Activated T-helper 1 cell treated with anti-CD3 and anti-CD28 coated beads, Interleukin-2, amount 50 U/mL, for 16 hours (primary cell): ENCODE results near the gene TMEM219.
A peak's percentile ranks its signal among the peaks of the same experiment; 100 is the strongest.

Source experiments
- DNase-seq, 2 donors: peaks; one replicate each; pipeline ENCODE4 v3.0.0-alpha.2; 2020; ENCODE audit warnings: low read depth in 1 of 2, low spot score in 1 of 2

The TMEM219 gene

GRCh38 chr16:29994600-29995323, 32.9 kb downstream of the TMEM219 start:
- DNase-seq: peak in 1 of 2 donors; percentile 54

- DNase-seq: peak; percentile 69 to 79
Observed at GRCh38 chr16:29995324-29995910, 33.5 kb downstream of the TMEM219 start, which contains the start of gene HIRIP3. Gene HIRIP3 (minus strand): TSS chr16:29995617. CDS start chr16:29995605, 12 bp downstream.

- peak; percentile 99 for DNase-seq
Observed at GRCh38 chr16:29995911-29996765, 34.3 kb downstream of the TMEM219 start, which contains the start of gene INO80E. Gene INO80E (plus strand): TSS chr16:29996241. CDS start chr16:29996311, 70 bp downstream.

GRCh38 chr16:29996766-29997250, 34.9 kb downstream of the TMEM219 start:
- no peak for DNase-seq

DNA sequence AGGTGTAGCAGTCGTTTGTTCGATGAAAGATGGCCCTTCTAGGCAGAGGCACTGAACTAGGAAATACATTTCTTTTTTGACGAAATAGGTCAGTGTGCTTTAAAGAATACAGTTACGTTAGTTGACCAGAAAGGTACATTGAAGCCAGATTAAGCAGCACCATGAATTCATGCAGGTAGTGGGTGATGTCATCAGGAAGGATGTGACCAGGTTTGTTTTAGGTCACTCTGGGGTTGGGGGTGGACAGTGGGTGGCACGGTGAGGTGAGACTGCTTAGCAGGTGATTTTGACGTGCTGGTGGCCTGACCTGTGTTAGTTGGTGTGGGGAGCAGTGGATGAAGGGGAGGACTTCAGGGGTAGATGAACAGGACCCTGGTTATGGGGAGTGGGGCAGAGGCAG, 37.7 kb downstream of the TMEM219 start:
- no peak for DNase-seq

GRCh38 chr16:30000735-30001631, 39.1 kb downstream of the TMEM219 start:
- no peak for DNase-seq

GRCh38 chr16:30002614-30003346, 40.9 kb downstream of the TMEM219 start:
- DNase-seq: no peak

DNA sequence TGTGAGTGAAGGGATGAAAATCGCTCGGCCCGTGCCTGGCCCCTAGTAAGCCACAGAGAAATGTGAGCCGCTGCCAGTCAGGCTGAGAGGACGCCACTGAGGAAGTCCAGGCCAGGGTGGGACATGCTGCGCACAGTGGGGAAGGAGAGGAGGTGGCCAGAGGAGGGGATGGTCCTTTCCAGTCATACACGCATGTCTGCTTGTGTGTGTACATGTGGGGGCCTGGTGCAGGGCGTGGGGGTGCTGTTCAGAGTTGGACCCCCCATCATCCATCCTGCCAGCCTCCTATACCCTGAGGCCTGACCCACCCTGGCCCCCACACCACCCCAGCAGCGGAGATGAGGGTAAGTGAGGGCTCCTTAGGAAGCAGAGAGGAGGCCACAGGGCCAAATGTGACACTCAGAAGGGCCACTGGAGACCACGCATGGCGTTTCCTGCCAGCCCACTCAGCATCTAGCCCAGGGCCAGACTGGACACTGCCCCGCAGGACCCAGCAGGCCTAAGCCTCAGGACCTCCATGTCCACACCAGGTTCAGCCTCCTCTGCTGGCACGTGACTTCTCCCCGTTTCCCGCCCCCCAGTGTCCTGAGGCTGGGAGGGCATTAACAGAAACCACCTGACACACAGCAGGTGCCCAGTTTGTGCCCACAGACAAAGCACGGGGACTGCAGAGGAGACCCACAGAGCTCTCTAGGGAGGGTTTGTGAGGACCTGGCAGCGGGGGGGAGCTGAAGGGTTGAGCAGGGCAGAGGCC, 42.0 kb downstream of the TMEM219 start:
- DNase-seq: no peak

- no peak for DNase-seq
Observed at GRCh38 chr16:30004424-30004776, 42.5 kb downstream of the TMEM219 start.

DNA sequence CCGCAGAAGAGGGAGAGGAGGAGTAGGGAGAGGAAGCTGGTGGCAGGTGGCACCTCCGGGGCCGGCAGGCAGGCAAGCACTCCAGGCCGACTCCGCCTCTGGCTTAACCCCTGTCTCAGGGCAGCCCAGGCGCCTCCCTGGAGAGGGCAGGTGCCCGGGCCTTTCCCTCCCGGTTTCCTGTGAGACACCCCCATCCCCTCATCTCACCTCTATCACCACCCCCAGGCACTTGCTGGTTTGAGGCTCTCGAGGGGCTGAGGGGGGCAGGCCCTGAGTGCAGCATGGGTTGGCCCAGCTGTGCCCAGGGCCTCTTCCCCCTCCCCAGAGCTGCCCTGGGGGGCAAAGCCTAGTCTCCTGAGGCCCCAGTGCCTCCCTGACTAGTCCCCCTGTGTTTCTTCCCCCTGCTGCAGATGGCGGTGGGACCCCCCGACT, 42.9 kb downstream of the TMEM219 start:
- DNase-seq: no peak

GRCh38 chr16:30005341-30006094, 43.6 kb downstream of the TMEM219 start:
- no peak for DNase-seq

DNA sequence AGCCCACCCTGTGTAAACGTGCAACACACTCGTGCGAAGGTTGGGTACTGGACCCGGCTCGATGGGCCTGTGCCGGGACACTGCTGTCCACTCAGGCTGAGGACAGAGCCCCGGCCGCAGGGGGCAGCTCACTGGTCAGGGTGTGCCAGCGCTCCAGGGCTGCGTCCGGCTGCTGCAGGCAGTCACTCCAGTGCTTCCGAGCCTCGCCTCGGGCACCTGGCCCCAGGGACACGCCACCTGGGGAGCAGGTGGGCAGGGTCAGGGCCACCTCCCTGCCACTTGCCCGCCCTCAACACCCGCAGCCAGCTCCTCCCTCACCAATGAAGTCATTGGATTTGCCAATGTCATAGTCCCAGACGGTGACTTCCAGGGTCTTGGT, 44.2 kb downstream of the TMEM219 start:
- no peak for DNase-seq

GRCh38 chr16:30006659-30007377, 44.9 kb downstream of the TMEM219 start:
- no peak for DNase-seq

DNA sequence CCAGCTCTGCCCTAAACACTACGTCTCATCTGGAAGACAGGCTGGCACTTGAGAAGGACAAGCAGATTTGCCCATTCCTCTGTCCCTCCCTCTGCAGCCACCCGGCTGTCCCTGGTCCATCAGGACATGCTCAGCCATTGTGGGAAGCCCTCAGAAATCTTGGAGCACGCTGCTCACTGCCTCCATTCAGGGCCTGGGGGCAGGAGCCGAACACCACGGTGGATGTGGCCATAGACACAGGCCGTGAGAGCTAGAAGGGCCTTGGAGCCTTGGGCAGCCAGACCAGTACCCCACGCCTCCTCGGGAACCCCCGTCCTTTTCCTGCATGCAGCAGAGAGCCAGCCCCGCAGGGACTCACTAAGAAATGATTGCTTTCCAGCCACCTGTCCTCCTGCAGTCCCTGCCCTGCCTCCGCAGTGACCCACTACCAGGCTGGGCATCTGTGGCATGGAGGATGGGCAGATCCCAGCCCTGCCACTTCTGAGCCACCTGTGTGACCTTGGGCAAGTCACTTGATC, 45.6 kb downstream of the TMEM219 start:
- DNase-seq: no peak

DNA sequence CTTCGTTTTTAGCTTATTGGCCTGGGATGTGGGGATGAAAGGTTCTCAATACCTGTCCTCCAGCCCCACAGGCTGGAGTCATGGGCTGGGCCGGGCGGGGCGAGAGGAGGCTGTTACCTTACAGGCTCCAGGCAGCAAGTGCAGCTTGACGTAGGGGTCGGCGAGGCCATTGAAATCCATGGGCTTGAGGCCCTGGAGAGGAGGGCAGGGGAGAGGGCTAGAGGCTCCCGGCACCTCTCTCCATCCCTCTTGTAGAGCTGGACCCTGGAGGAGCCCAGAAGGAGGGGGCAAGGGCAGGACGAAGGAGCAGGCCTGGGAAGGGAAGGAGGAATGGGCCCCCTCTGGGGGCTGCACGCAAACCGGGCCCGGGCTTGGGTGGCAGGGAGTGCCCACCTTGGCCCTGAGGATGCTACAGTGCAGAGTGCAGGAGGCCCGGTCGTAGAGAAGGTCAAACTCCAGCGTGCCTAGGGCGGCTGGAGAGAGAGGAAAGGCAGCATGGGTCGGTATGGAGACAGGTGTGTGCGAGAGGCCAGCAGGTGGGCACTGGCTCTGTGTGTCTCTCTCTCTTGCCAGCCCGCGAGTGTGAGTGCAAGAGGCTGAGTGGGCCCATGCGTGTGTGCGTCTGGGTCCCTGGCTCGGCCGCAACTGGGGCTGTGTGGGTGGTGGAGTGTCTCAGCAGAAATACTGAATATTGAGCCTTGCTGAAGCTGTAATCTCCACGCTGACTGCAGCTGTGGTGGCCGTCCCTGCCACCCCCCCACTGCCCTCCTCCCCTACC, 47.4 kb downstream of the TMEM219 start:
- no peak for DNase-seq

DNA sequence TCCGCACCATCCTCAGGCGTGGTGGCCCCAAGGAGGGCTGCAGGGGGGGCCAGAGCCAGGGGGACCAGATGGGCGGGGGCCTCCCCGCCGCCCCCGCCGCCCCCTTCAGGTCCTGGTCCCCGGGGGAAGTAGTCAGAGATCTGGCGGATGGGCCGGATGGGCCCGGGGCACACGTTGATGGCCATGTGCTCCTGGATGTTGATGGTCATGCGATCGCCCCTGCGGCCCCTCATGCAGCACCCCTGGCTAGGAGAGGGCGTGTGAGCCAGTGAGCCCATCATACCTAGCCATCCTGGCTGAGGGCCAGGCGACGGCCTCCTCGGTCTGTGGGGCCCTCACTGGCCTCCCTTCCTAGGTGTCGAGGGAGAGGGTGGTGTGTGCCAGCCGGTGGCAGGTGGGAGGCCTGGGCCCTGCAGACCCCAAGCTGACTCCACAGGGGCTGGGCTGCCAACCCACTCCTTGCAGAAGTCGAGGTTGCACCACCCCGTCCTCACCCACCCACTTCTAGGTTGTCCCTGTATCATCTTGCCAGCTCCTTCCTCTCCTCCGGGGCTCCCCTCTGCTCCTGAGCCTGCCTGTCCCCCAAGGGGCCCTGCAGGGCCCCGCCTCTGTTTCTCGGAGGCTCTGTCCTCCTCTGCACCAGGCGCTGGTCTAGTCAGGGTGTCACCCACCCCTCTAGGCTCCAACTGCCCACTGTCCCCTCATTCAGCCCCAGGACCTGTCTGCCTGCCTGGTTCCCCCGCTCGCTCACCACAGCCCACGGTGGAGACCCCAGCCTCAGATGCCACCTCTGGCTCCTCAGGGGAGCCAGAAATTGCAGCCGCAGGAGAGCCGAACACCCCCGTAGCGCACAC, 48.3 kb downstream of the TMEM219 start:
- DNase-seq: no peak
